H9 (cell line): ENCODE data around the gene SLC8B1. TPM values are rescaled to one million over a fixed set of nuclear protein-coding genes. Genes with fewer than 3 reads are reported as not detected.

Source experiments
- DNase-seq: peaks from one replicate; pipeline ENCODE4 v3.0.0-alpha.2; 2017
- H2AFZ ChIP-seq: one replicate; pipeline ENCODE4 v1.6.1; 2013; ENCODE audit warnings: mild to moderate bottlenecking, low read length, control low read depth, moderate library complexity
- H2AK5ac ChIP-seq: 2 replicates; pipeline ENCODE4 v1.6.1; 2013; ENCODE audit warnings: low read length, control low read depth, mixed read lengths; ENCODE audit not compliant: insufficient read length
- H2BK120ac ChIP-seq: one replicate; pipeline ENCODE4 v1.6.1; 2013; ENCODE audit warnings: low read depth, mild to moderate bottlenecking, low read length, control low read depth, inconsistent platforms; ENCODE audit not compliant: poor library complexity, severe bottlenecking
- H2BK12ac ChIP-seq: 2 replicates; pipeline ENCODE4 v1.6.1; 2013; ENCODE audit warnings: low read length, control low read depth, mixed read lengths, low read depth; ENCODE audit not compliant: insufficient read length
- H2BK15ac ChIP-seq: 2 replicates; pipeline ENCODE4 v1.6.1; 2013; ENCODE audit warnings: low read depth, low read length, control low read depth
- H2BK20ac ChIP-seq: one replicate; pipeline ENCODE4 v1.6.1; 2013; ENCODE audit warnings: low read depth, mild to moderate bottlenecking, low read length, control low read depth, inconsistent platforms; ENCODE audit not compliant: poor library complexity, severe bottlenecking
- H2BK5ac ChIP-seq: 2 replicates; pipeline ENCODE4 v1.6.1; 2013; ENCODE audit warnings: low read length, control low read depth, mixed read lengths; ENCODE audit not compliant: insufficient read length
- H3K14ac ChIP-seq: 2 replicates; pipeline ENCODE4 v1.6.1; 2013; ENCODE audit warnings: low read length, control low read depth; ENCODE audit not compliant: insufficient read depth
- H3K18ac ChIP-seq: 2 replicates; pipeline ENCODE4 v1.6.1; 2013; ENCODE audit warnings: low read depth, mild to moderate bottlenecking, mixed read lengths, low read length, control low read depth; ENCODE audit not compliant: insufficient read length
- H3K23ac ChIP-seq: 2 replicates; pipeline ENCODE4 v1.6.1; 2013; ENCODE audit warnings: low read length, control low read depth, mixed read lengths, low read depth; ENCODE audit not compliant: insufficient read length
- H3K23me2 ChIP-seq: 2 replicates; pipeline ENCODE4 v1.6.1; 2013; ENCODE audit warnings: low read depth, mild to moderate bottlenecking, mixed read lengths, low read length, control low read depth; ENCODE audit not compliant: insufficient read length, poor library complexity, severe bottlenecking
- H3K27ac ChIP-seq: 2 replicates; pipeline ENCODE4 v1.5.1; 2013; ENCODE audit warnings: low read length, control low read depth, mixed read lengths, low read depth; ENCODE audit not compliant: insufficient read length
- H3K27me3 ChIP-seq: 2 replicates; pipeline ENCODE4 v1.6.1; 2013; ENCODE audit warnings: low read length, control low read depth, inconsistent platforms; ENCODE audit not compliant: insufficient read depth
- H3K4ac ChIP-seq: 2 replicates; pipeline ENCODE4 v1.6.1; 2013; ENCODE audit warnings: low read depth, mild to moderate bottlenecking, control low read depth, inconsistent platforms, low read length, moderate library complexity
- H3K4me1 ChIP-seq: 2 replicates; pipeline ENCODE4 v1.6.1; 2013; ENCODE audit warnings: low read length, control low read depth, inconsistent platforms; ENCODE audit not compliant: insufficient read depth
- H3K4me2 ChIP-seq: 2 replicates; pipeline ENCODE4 v1.6.1; 2013; ENCODE audit warnings: low read length, control low read depth, mixed read lengths; ENCODE audit not compliant: insufficient read length, insufficient read depth
- H3K56ac ChIP-seq: 2 replicates; pipeline ENCODE4 v1.6.1; 2013; ENCODE audit warnings: low read depth, mild to moderate bottlenecking, mixed read lengths, low read length, control low read depth; ENCODE audit not compliant: insufficient read length
- H3K79me1 ChIP-seq: 2 replicates; pipeline ENCODE4 v1.6.1; 2013; ENCODE audit warnings: low read depth, mild to moderate bottlenecking, moderate library complexity, low read length, control low read depth, inconsistent platforms; ENCODE audit not compliant: insufficient read depth, poor library complexity, severe bottlenecking
- H3K79me2 ChIP-seq: 2 replicates; pipeline ENCODE4 v1.6.1; 2013; ENCODE audit warnings: low read length, control low read depth, inconsistent platforms; ENCODE audit not compliant: insufficient read depth
- H3K9ac ChIP-seq: 2 replicates; pipeline ENCODE4 v1.6.1; 2013; ENCODE audit warnings: low read length, control low read depth, mixed read lengths; ENCODE audit not compliant: insufficient read length; ENCODE audit errors: extremely low read depth
- H3K9me3 ChIP-seq: one replicate; pipeline ENCODE4 v1.6.1; 2013; ENCODE audit warnings: low read depth, low read length, inconsistent platforms; ENCODE audit not compliant: control insufficient read depth
- H3T11ph ChIP-seq: one replicate; pipeline ENCODE4 v1.6.1; 2013; ENCODE audit warnings: mild to moderate bottlenecking, low read length, control low read depth, inconsistent platforms
- H4K20me1 ChIP-seq: one replicate; pipeline ENCODE4 v1.6.1; 2013; ENCODE audit not compliant: control insufficient read depth, insufficient read length, insufficient read depth
- H4K5ac ChIP-seq: 2 replicates; pipeline ENCODE4 v1.6.1; 2013; ENCODE audit warnings: low read depth, mild to moderate bottlenecking, mixed read lengths, low read length, control low read depth; ENCODE audit not compliant: insufficient read length
- H4K8ac ChIP-seq: replicated peaks from 2 replicates; pipeline ENCODE4 v1.6.1; 2013; ENCODE audit warnings: low read length, control low read depth, mixed read lengths, low read depth; ENCODE audit not compliant: insufficient read length
- H4K91ac ChIP-seq: 2 replicates; pipeline ENCODE4 v1.6.1; 2013; ENCODE audit warnings: low read depth, mild to moderate bottlenecking, moderate library complexity, mixed read lengths, low read length, control low read depth; ENCODE audit not compliant: insufficient read length
- H3K27ac Mint-ChIP-seq, 3 experiments: 2 replicates in 2 of 3; 3 replicates in 1 of 3; pipeline ENCODE4 v1.8.0; 2020 to 2021; ENCODE audit warnings: mixed read lengths in 3 of 3, mild to moderate bottlenecking in 1 of 3, moderate library complexity in 1 of 3
- H3K27me3 Mint-ChIP-seq: 2 replicates; pipeline ENCODE4 v1.8.0; 2021; ENCODE audit warnings: low read depth, mild to moderate bottlenecking, moderate library complexity, mixed read lengths
- H3K36me3 Mint-ChIP-seq, 3 experiments: 2 replicates in 2 of 3; 3 replicates in 1 of 3; pipeline ENCODE4 v1.8.0; 2020 to 2021; ENCODE audit warnings: low read depth in 3 of 3, mixed read lengths in 3 of 3; ENCODE audit not compliant: insufficient read depth in 1 of 3
- H3K4me1 Mint-ChIP-seq, 2 experiments: 2 replicates each; pipeline ENCODE4 v1.8.0; 2020; ENCODE audit warnings: mixed read lengths in 2 of 2
- H3K4me3 Mint-ChIP-seq, 2 experiments: 2 replicates in 1 of 2; 3 replicates in 1 of 2; pipeline ENCODE4 v1.8.0; 2020 to 2021; ENCODE audit warnings: mild to moderate bottlenecking in 2 of 2, mixed read lengths in 2 of 2, moderate library complexity in 1 of 2
- H3K9me3 Mint-ChIP-seq, 2 experiments: 2 replicates in 1 of 2; 3 replicates in 1 of 2; pipeline ENCODE4 v1.8.0; 2020; ENCODE audit warnings: mild to moderate bottlenecking in 2 of 2, mixed read lengths in 2 of 2, moderate library complexity in 1 of 2
- CTCF ChIP-seq: fragments of 200-600 bp; sonication (generic); conservative IDR thresholded peaks from 3 replicates; pipeline ENCODE4 v1.8.0; 2021; ENCODE audit warnings: antibody characterized with exemption, mild to moderate bottlenecking
- WGBS: extraction: QIAGEN DNeasy Blood & Tissue Kit; methylation state at CpG from one replicate; pipeline ENCODE4 v1.1.7; 2013; ENCODE audit warnings: missing lambda C conversion rate, low lambda C conversion rate, mixed read lengths; ENCODE audit not compliant: insufficient read length; ENCODE audit errors: extremely low coverage; 5-methylcytosine and 5-hydroxymethylcytosine counted together
- total RNA-seq: library from RNA; stranded (reverse); gene quantifications from 2 replicates; pipeline ENCODE4 v1.2.1, GENCODE V29; 2021

Gene SLC8B1
- total RNA-seq, 1 experiment from 2014 or later: 10.4 TPM

- Mint-ChIP-seq H3K27me3 (no peaks in the 10 kb centered on the region), H3K4me3 (no peak overlapping the region), H3K9me3 (no peaks in the 10 kb centered on the region), H3K36me3 (peaks cover 5 to 22% (median 19%) of the 10 kb centered on the region in 3 experiments; a peak in 5 of 7 replicates), H3K27ac (peak overlapping the region; percentile 6 to 92 (median 10); a peak in 3 of 7 replicates), H3K4me1 (peaks cover 6 to 13% of the 10 kb centered on the region in 2 experiments)
- Histone ChIP-seq H3K14ac (no peak overlapping the region), H2AFZ (no peak overlapping the region), H3K79me2 (no peaks in the 10 kb centered on the region), H4K5ac (no peak overlapping the region), H3K4me2 (no peak overlapping the region), H4K20me1 (no peaks in the 10 kb centered on the region), H2BK20ac (no peak overlapping the region), H3K9me3 (no peaks in the 10 kb centered on the region), H4K8ac (no peak overlapping the region), H3K56ac (no peak overlapping the region), H3K27me3 (no peaks in the 10 kb centered on the region), H3K23ac (no peak overlapping the region), H2BK5ac (no peak overlapping the region), H3K79me1 (no peaks in the 10 kb centered on the region), H4K91ac (no peak overlapping the region), H3K23me2 (no peaks in the 10 kb centered on the region), H3K9ac (no peak overlapping the region), H2AK5ac (no peak overlapping the region), H3K4ac (no peak overlapping the region), H3K18ac (no peak overlapping the region), H3T11ph (no peak overlapping the region), H2BK12ac (no peak overlapping the region), H2BK15ac (no peak overlapping the region), H2BK120ac (no peak overlapping the region), H3K27ac (no peak overlapping the region), H3K4me1 (no peaks in the 10 kb centered on the region)
- no peak for DNase-seq
- no peak for TF ChIP-seq CTCF
- no CpG with 5 or more reads among the region's 12 CpGs for WGBS
Observed at GRCh38 chr12:113271853-113272561, 62.9 kb downstream of the SLC8B1 start.
